CD4-positive, alpha-beta memory T cell (primary cell): ENCODE results near the gene OR3A3. TPM values are rescaled to one million over a fixed set of nuclear protein-coding genes. Genes with fewer than 3 reads are reported as not detected.
A peak's percentile ranks its signal among the peaks of the same experiment; 100 is the strongest.
"Not testable (repeated sequence)": the region's sequence is repeated elsewhere in the genome, so short reads cannot be mapped to it uniquely, and the experiment has no call there.

Experiments
- CTCF ChIA-PET: fragments of 350-600 bp; sonication (Branson Sonifier 250); formaldehyde crosslinking; loops from one replicate; lab custom pipeline; 2021; ENCODE audit warnings: inconsistent platforms; ENCODE audit not compliant: partially characterized antibody; lab: Charles Lee
- POLR2A ChIA-PET: fragments of 350-600 bp; sonication (Branson Sonifier 250); formaldehyde crosslinking; loops from one replicate; lab custom pipeline; 2021; ENCODE audit not compliant: partially characterized antibody; lab: Charles Lee
- DNase-seq, 5 donors: peaks; one replicate each; pipeline versions ENCODE4 v3.0.0 to v3.0.0-alpha.2; 2020 to 2022; ENCODE audit warnings: mixed read lengths in 1 of 5
- H3K27ac ChIP-seq: one replicate; pipeline ENCODE4 v1.7.0; 2013; ENCODE audit warnings: low read depth, low read length
- H3K27me3 ChIP-seq: 2 replicates; pipeline ENCODE4 v1.7.0; 2013; ENCODE audit warnings: mild to moderate bottlenecking, low read length, moderate library complexity; ENCODE audit not compliant: insufficient read depth
- H3K36me3 ChIP-seq: 2 replicates; pipeline ENCODE4 v1.7.0; 2013; ENCODE audit warnings: mild to moderate bottlenecking, low read length, moderate library complexity; ENCODE audit not compliant: insufficient read depth
- H3K4me1 ChIP-seq: 2 replicates; pipeline ENCODE4 v1.7.0; 2013; ENCODE audit warnings: mild to moderate bottlenecking, low read length, moderate library complexity; ENCODE audit not compliant: insufficient read depth
- H3K4me3 ChIP-seq, 2 donors: one replicate each; pipeline ENCODE4 v1.7.0; 2013; ENCODE audit warnings: low read length in 2 of 2, mild to moderate bottlenecking in 1 of 2
- H3K9me3 ChIP-seq, 2 donors: one replicate each; pipeline ENCODE4 v1.7.0; 2013; ENCODE audit warnings: low read length in 2 of 2, control low read depth in 1 of 2; ENCODE audit not compliant: control insufficient read depth in 1 of 2
- H3K27ac Mint-ChIP-seq, 7 donors: one replicate each; pipeline ENCODE4 v1.8.0; 2020 to 2021; ENCODE audit warnings: mixed read lengths in 7 of 7, mild to moderate bottlenecking in 6 of 7, inconsistent platforms in 3 of 7, moderate library complexity in 3 of 7
- H3K27me3 Mint-ChIP-seq, 2 donors: one replicate each; pipeline ENCODE4 v1.8.0; 2020 to 2021; ENCODE audit warnings: mixed read lengths in 2 of 2
- H3K36me3 Mint-ChIP-seq, 2 donors: one replicate each; pipeline ENCODE4 v1.8.0; 2020 to 2021; ENCODE audit warnings: mixed read lengths in 2 of 2, inconsistent platforms in 1 of 2, mild to moderate bottlenecking in 1 of 2
- H3K4me1 Mint-ChIP-seq, 4 donors: one replicate each; pipeline ENCODE4 v1.8.0; 2020 to 2021; ENCODE audit warnings: mixed read lengths in 4 of 4, mild to moderate bottlenecking in 1 of 4
- H3K4me3 Mint-ChIP-seq, 8 donors: one replicate each; pipeline ENCODE4 v1.8.0; 2020 to 2021; ENCODE audit warnings: mixed read lengths in 8 of 8, mild to moderate bottlenecking in 7 of 8, moderate library complexity in 6 of 8, inconsistent platforms in 3 of 8
- H3K9me3 Mint-ChIP-seq, 8 donors: one replicate each; pipeline ENCODE4 v1.8.0; 2020 to 2021; ENCODE audit warnings: mixed read lengths in 8 of 8, mild to moderate bottlenecking in 5 of 8, inconsistent platforms in 3 of 8, moderate library complexity in 1 of 8
- intact Hi-C: fragments of 100-400 bp; cut with micrococcal nuclease; formaldehyde crosslinking; loops from one replicate; pipeline ENCODE4 v1.15.1; 2023
- polyA plus RNA-seq, 2 donors: library from polyadenylated mRNA; unstranded; fragments of 300-500 nt; fragmentation: Illumina TruSeq; gene quantifications; one replicate each; pipeline ENCODE4 v1.2.3, GENCODE V29; 2021
- total RNA-seq, 2 experiments: library from RNA; stranded (reverse); gene quantifications; one replicate each; pipeline ENCODE4 v1.2.3, GENCODE V29; 2021

The OR3A3 gene
- total and polyA plus RNA-seq, 4 experiments from 2014 or later = not detected

DNA sequence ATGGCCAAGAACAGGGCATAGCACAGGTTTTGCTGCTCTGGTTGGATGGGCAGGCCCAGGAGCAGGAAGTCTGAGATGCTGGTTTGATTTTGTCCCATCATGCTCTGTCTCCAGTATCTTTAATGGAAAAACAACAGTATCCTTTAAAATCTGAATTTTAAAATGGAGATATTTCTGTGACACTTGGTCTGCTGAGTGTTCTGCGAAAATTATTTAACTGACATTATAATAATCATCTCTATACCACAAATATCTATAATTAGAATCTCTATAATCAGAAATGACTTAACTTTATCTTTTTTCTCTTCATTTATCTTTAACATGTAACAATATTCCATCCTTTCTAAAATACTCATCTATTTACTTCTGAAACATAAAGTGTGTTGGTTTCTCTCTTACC is 12.9 kb upstream of the OR3A3 start, which contains the start of gene OR1E1:
Gene OR1E1, minus strand, starts transcription at position 101 of the 400 bp plus-strand sequence. Its CDS starts 0 bp downstream, at position 101.
- no peaks in the 10 kb centered on the region for H3K27me3 ChIP-seq
- no peaks in the 10 kb centered on the region for H3K36me3 ChIP-seq
- Mint-ChIP-seq H3K4me1 (no peaks in the 10 kb centered on the region), H3K27ac (no peak within 1 kb of the TSS), H3K36me3 (no peaks in the 10 kb centered on the region), H3K27me3 (peaks cover 8 to 12% of the 10 kb centered on the region in 2 donors), H3K9me3 (peaks cover 0 to 4% (median 0%) of the 10 kb centered on the region in 8 donors), H3K4me3 (no peak within 1 kb of the TSS)
- intact Hi-C loops = no loop called here
- ChIA-PET POLR2A (no interaction called here), CTCF (no interaction called here)
- H3K4me3 ChIP-seq = no peak within 1 kb of the TSS
- no peak for DNase-seq
- no peaks in the 10 kb centered on the region for H3K4me1 ChIP-seq
- H3K9me3 ChIP-seq = no peaks in the 10 kb centered on the region
- no peak within 1 kb of the TSS for H3K27ac ChIP-seq

GRCh38 chr17:3400055-3400454 is 11.1 kb upstream of the OR3A3 start:
- Histone ChIP-seq H3K9me3 (no peaks in the 10 kb centered on the region), H3K4me1 (no peaks in the 10 kb centered on the region), H3K36me3 (no peaks in the 10 kb centered on the region), H3K4me3 (no peak overlapping the region), H3K27ac (no peak overlapping the region), H3K27me3 (no peaks in the 10 kb centered on the region)
- intact Hi-C loops = no loop called here
- Mint-ChIP-seq H3K27ac (no peak overlapping the region), H3K4me3 (no peak overlapping the region), H3K9me3 (peaks cover 0 to 4% (median 0%) of the 10 kb centered on the region in 8 donors), H3K4me1 (no peaks in the 10 kb centered on the region), H3K27me3 (peaks cover 4 to 9% of the 10 kb centered on the region in 2 donors), H3K36me3 (no peaks in the 10 kb centered on the region)
- ChIA-PET CTCF (no interaction called here), POLR2A (no interaction called here)
- DNase-seq = no peak

- Histone ChIP-seq H3K27me3 (no peaks in the 10 kb centered on the region), H3K9me3 (no peaks in the 10 kb centered on the region), H3K4me3 (no peak overlapping the region), H3K27ac (no peak overlapping the region), H3K4me1 (no peaks in the 10 kb centered on the region), H3K36me3 (no peaks in the 10 kb centered on the region)
- peaks cover 0 to 7% (median 4%) of the 10 kb centered on the region in 8 donors for H3K9me3 Mint-ChIP-seq
- ChIA-PET POLR2A (no interaction called here), CTCF (no interaction called here)
- no peak for DNase-seq
- H3K36me3 Mint-ChIP-seq = no peaks in the 10 kb centered on the region
- no peak overlapping the region for H3K4me3 Mint-ChIP-seq
- intact Hi-C loops = no loop called here
- no peak overlapping the region for H3K27ac Mint-ChIP-seq
- H3K4me1 Mint-ChIP-seq = no peaks in the 10 kb centered on the region
- peaks cover 2 to 9% of the 10 kb centered on the region in 2 donors for H3K27me3 Mint-ChIP-seq
Observed at GRCh38 chr17:3401786-3402185, 9.4 kb upstream of the OR3A3 start.

DNA sequence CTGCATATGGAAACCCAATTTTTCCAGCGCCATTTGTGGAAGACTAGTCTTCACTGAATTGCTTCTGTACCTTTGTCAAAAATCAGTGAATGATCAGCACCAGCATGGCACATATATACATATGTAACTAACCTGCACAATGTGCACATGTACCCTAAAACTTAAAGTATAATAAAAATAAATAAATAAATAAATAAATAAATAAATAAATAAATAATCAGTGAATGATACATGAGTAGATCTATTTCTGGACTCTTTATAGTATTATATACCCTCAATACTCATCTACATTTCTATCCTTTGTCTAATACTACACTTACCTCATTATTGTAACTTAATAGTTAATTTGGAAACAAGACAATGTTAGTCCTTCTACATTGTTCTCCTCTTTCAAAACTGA is 7.3 kb upstream of the OR3A3 start:
- H3K4me3 Mint-ChIP-seq, H3K4me3 ChIP-seq, H3K27me3 Mint-ChIP-seq, H3K27me3 ChIP-seq, H3K27ac ChIP-seq, CTCF ChIA-PET, H3K36me3 Mint-ChIP-seq, H3K4me1 Mint-ChIP-seq, H3K36me3 ChIP-seq, DNase-seq, H3K4me1 ChIP-seq, H3K27ac Mint-ChIP-seq, H3K9me3 ChIP-seq, intact Hi-C loops, POLR2A ChIA-PET: not testable (repeated sequence)
- H3K9me3 Mint-ChIP-seq = peaks cover 0 to 26% (median 18%) of the 10 kb centered on the region in 8 donors

GRCh38 chr17:3412216-3412615 is 1.0 kb downstream of the OR3A3 start:
- DNase-seq, H3K27ac ChIP-seq, H3K36me3 ChIP-seq, H3K4me3 Mint-ChIP-seq, H3K36me3 Mint-ChIP-seq, H3K4me3 ChIP-seq, POLR2A ChIA-PET, H3K27ac Mint-ChIP-seq, H3K4me1 ChIP-seq, intact Hi-C loops, H3K27me3 ChIP-seq, CTCF ChIA-PET, H3K9me3 ChIP-seq, H3K4me1 Mint-ChIP-seq: not testable (repeated sequence)
- Mint-ChIP-seq H3K27me3 (peaks cover 9 to 22% of the 10 kb centered on the region in 2 donors), H3K9me3 (peaks cover 0 to 22% (median 16%) of the 10 kb centered on the region in 8 donors)

GRCh38 chr17:3415610-3416009 is 4.4 kb downstream of the OR3A3 start:
- ChIA-PET POLR2A (no interaction called here), CTCF (no interaction called here)
- H3K4me1 Mint-ChIP-seq = peaks cover 0 to 3% (median under 1%) of the 10 kb centered on the region in 4 donors
- no peaks in the 10 kb centered on the region for H3K36me3 Mint-ChIP-seq
- no peaks in the 10 kb centered on the region for H3K4me1 ChIP-seq
- H3K9me3 ChIP-seq = no peaks in the 10 kb centered on the region
- no peaks in the 10 kb centered on the region for H3K27me3 ChIP-seq
- no peak for DNase-seq
- no peak overlapping the region for H3K4me3 Mint-ChIP-seq
- peaks cover 12 to 14% of the 10 kb centered on the region in 2 donors for H3K27me3 Mint-ChIP-seq
- H3K9me3 Mint-ChIP-seq = peaks cover 0 to 4% (median 0%) of the 10 kb centered on the region in 8 donors
- no peak overlapping the region for H3K27ac Mint-ChIP-seq
- H3K36me3 ChIP-seq = no peaks in the 10 kb centered on the region
- intact Hi-C loops = no loop called here
- no peak overlapping the region for H3K27ac ChIP-seq
- no peak overlapping the region for H3K4me3 ChIP-seq

- no peaks in the 10 kb centered on the region for H3K36me3 ChIP-seq
- Mint-ChIP-seq H3K4me3 (no peak overlapping the region), H3K9me3 (peaks cover 0 to 4% (median 0%) of the 10 kb centered on the region in 8 donors), H3K36me3 (no peaks in the 10 kb centered on the region), H3K4me1 (no peaks in the 10 kb centered on the region), H3K27me3 (peaks cover 6 to 21% of the 10 kb centered on the region in 2 donors), H3K27ac (no peak overlapping the region)
- H3K27me3 ChIP-seq = no peaks in the 10 kb centered on the region
- ChIA-PET POLR2A (no interaction called here), CTCF (no interaction called here)
- no peak for DNase-seq
- no peak overlapping the region for H3K4me3 ChIP-seq
- no peaks in the 10 kb centered on the region for H3K9me3 ChIP-seq
- H3K4me1 ChIP-seq = no peaks in the 10 kb centered on the region
- H3K27ac ChIP-seq = no peak overlapping the region
- intact Hi-C loops = no loop called here
Observed at GRCh38 chr17:3418222-3418621, 7.1 kb downstream of the OR3A3 start.

DNA sequence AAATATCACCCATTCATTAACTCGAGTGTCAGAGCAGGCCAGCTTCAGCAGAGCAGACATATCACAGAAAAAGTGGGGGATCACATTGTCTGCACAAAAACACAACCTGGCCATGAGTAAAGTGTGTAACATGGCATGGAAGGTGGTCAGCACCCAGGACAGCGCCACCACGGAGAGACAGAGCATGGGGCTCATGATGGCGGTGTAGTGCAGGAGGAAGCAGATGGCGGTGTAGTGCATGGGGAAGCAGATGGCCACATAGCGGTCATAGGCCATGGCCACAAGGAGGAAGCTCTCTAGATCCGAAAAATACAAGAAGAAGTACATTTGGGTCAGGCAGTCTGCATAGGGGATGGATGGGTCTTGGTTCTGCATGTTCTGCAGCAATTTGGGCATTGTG is 22.0 kb downstream of the OR3A3 start:
- DNase-seq = peak in 1 of 5 donors; percentile 2
- H3K4me3 Mint-ChIP-seq, H3K4me1 Mint-ChIP-seq, CTCF ChIA-PET, intact Hi-C loops, H3K36me3 Mint-ChIP-seq, H3K4me3 ChIP-seq, H3K36me3 ChIP-seq, POLR2A ChIA-PET, H3K27ac Mint-ChIP-seq, H3K4me1 ChIP-seq, H3K9me3 ChIP-seq, H3K27me3 ChIP-seq, H3K27ac ChIP-seq: not testable (repeated sequence)
- Mint-ChIP-seq H3K27me3 (peaks cover 8 to 12% of the 10 kb centered on the region in 2 donors), H3K9me3 (peaks cover 0 to 14% (median 5%) of the 10 kb centered on the region in 8 donors)
